Activated CD4-positive, alpha-beta T cell treated with anti-CD3 and anti-CD28 coated beads, Interleukin-2, amount 10 ng/mL, durations not matched to agents 24 days and 14 days (primary cell): ENCODE data around the gene TAC3. TPM values are rescaled to one million over a fixed set of nuclear protein-coding genes. Genes with fewer than 3 reads are reported as not detected.
A peak's percentile ranks its signal among the peaks of the same experiment; 100 is the strongest.
"Not testable (repeated sequence)": the region's sequence is repeated elsewhere in the genome, so short reads cannot be mapped to it uniquely, and the experiment has no call there.

ENCODE experiments used
- DNase-seq: peaks from one replicate; pipeline ENCODE4 v3.0.0; 2022
- H3K27ac Mint-ChIP-seq: one replicate; pipeline ENCODE4 v1.8.0; 2022; ENCODE audit warnings: mild to moderate bottlenecking, mixed read lengths
- H3K27me3 Mint-ChIP-seq: one replicate; pipeline ENCODE4 v1.8.0; 2022; ENCODE audit warnings: mixed read lengths
- H3K36me3 Mint-ChIP-seq: one replicate; pipeline ENCODE4 v1.8.0; 2022; ENCODE audit warnings: low read depth, mild to moderate bottlenecking, mixed read lengths
- H3K4me1 Mint-ChIP-seq: one replicate; pipeline ENCODE4 v1.8.0; 2021; ENCODE audit warnings: mixed read lengths
- H3K4me3 Mint-ChIP-seq: one replicate; pipeline ENCODE4 v1.8.0; 2022; ENCODE audit warnings: mild to moderate bottlenecking, moderate library complexity, mixed read lengths
- H3K9me3 Mint-ChIP-seq: one replicate; pipeline ENCODE4 v1.8.0; 2021; ENCODE audit warnings: mixed read lengths
- intact Hi-C: fragments of 100-400 bp; cut with micrococcal nuclease; formaldehyde crosslinking; loops from one replicate; pipeline ENCODE4 v1.15.1; 2023
- total RNA-seq: library from RNA; stranded (reverse); gene quantifications from 2 replicates; pipeline ENCODE4 v1.2.3, GENCODE V29; 2022

TAC3 gene
- 0.57 TPM in 1 of 2 replicates, not detected in the other for total RNA-seq

DNA sequence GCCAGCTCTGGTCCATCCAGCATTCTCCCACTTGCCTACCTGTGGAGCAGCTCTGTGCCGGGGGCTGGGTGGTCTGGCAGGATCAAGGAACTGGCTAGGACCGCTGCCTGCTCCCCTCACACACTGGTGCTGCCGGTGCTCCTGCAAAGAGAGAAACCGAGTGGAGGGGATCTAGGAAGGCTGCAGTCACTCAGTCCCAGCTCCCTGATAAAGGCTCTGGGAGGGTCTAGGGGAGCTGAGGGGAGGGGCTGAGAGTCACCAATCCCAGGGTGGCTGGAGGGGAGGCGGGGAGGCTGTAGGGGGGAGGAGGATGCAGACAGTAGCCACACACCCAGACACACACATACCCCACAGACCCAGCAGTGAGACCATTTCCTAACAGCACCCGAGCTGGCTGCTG lies at the start of gene TAC3:
Gene TAC3 (minus strand): TSS at position 182 of the 400 bp plus-strand sequence. CDS start 732 bp downstream, outside the sequence.
- Mint-ChIP-seq H3K9me3 (no peaks in the 10 kb centered on the region), H3K36me3 (no peaks in the 10 kb centered on the region), H3K4me3 (no peak within 1 kb of the TSS), H3K27me3 (peaks cover 17% of the 10 kb centered on the region), H3K27ac (no peak within 1 kb of the TSS), H3K4me1 (peaks cover 16% of the 10 kb centered on the region)
- intact Hi-C loops = no loop called here
- DNase-seq = no peak

GRCh38 chr12:57063991-57064685 lies 47.8 kb upstream of the TAC3 start:
- Mint-ChIP-seq H3K27me3 (no peaks in the 10 kb centered on the region), H3K4me1 (peaks cover 35% of the 10 kb centered on the region), H3K27ac (peak overlapping the region; percentile 96), H3K9me3 (peaks cover 6% of the 10 kb centered on the region), H3K36me3 (peaks cover 66% of the 10 kb centered on the region), H3K4me3 (peak overlapping the region; percentile 85)
- DNase-seq = peak; percentile 89
- intact Hi-C loops = loop anchor here (1.0 to 10.0 kb wide), 6 partner anchors 14 to 681 kb away; partner anchors contain the start of genes NEMP1 and TSPAN31

GRCh38 chr12:57058454-57058853 lies 42.1 kb upstream of the TAC3 start:
- Mint-ChIP-seq H3K4me1 (peaks cover 14% of the 10 kb centered on the region), H3K4me3 (no peak overlapping the region), H3K27ac (no peak overlapping the region), H3K27me3 (no peaks in the 10 kb centered on the region), H3K9me3 (peaks cover 4% of the 10 kb centered on the region), H3K36me3 (peaks cover 72% of the 10 kb centered on the region)
- intact Hi-C loops = no loop called here
- DNase-seq = no peak

GRCh38 chr12:57057067-57057751 lies 40.9 kb upstream of the TAC3 start:
- peaks cover 4% of the 10 kb centered on the region for H3K9me3 Mint-ChIP-seq
- no peak overlapping the region for H3K4me3 Mint-ChIP-seq
- DNase-seq = no peak
- peak overlapping the region; percentile 68 for H3K27ac Mint-ChIP-seq
- H3K36me3 Mint-ChIP-seq = peaks cover 71% of the 10 kb centered on the region
- peaks cover 10% of the 10 kb centered on the region for H3K4me1 Mint-ChIP-seq
- intact Hi-C loops = no loop called here
- no peaks in the 10 kb centered on the region for H3K27me3 Mint-ChIP-seq

DNA sequence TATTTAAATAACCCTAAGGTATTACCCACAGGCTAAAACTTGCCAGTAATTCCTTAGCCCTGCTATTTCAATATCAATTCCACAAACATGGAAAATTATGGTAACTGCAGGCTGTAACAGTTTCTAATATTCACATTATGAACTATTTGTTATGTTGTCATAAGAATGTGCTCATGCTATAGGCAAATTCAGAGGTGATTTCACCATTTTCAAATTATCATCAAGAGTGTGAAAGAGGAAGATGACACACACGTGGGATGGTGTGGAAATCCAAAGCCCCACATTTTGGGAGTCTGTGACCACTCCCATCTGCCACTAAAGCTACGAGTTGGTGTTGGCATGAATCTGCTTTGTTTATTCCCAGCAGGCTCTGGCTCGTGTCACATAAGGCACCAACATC lies 39.5 kb upstream of the TAC3 start:
- peaks cover 11% of the 10 kb centered on the region for H3K4me1 Mint-ChIP-seq
- intact Hi-C loops = no loop called here
- H3K4me3 Mint-ChIP-seq = no peak overlapping the region
- H3K36me3 Mint-ChIP-seq = peaks cover 63% of the 10 kb centered on the region
- H3K27ac Mint-ChIP-seq = no peak overlapping the region
- peaks cover 4% of the 10 kb centered on the region for H3K9me3 Mint-ChIP-seq
- DNase-seq = no peak
- H3K27me3 Mint-ChIP-seq = no peaks in the 10 kb centered on the region

GRCh38 chr12:57053901-57054300 lies 37.6 kb upstream of the TAC3 start:
- H3K27ac Mint-ChIP-seq, intact Hi-C loops, H3K27me3 Mint-ChIP-seq, H3K4me3 Mint-ChIP-seq, DNase-seq, H3K4me1 Mint-ChIP-seq, H3K9me3 Mint-ChIP-seq: not testable (repeated sequence)
- peaks cover 50% of the 10 kb centered on the region for H3K36me3 Mint-ChIP-seq

DNA sequence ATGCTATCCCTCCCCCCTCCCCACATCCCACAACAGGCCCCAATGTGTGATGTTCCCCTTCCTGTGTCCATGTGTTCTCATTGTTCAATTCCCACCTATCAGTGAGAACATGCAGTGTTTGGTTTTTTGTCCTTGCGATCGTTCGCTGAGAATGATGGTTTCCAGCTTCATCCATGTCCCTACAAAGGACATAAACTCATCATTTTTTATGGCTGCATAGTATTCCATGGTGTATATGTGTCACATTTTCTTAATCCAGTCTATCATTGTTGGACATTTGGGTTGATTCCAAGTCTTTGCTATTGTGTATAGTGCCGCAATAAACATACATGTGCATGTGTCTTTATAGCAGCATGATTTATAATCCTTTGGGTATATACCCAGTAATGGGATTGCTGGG lies 36.8 kb upstream of the TAC3 start:
- peaks cover 11% of the 10 kb centered on the region for H3K4me1 Mint-ChIP-seq
- peaks cover 42% of the 10 kb centered on the region for H3K36me3 Mint-ChIP-seq
- not testable (repeated sequence) for DNase-seq

GRCh38 chr12:57051011-57051410 lies 34.7 kb upstream of the TAC3 start:
- Mint-ChIP-seq H3K4me1 (peaks cover 29% of the 10 kb centered on the region), H3K27me3 (no peaks in the 10 kb centered on the region), H3K36me3 (peaks cover 25% of the 10 kb centered on the region), H3K9me3 (peaks cover 4% of the 10 kb centered on the region), H3K4me3 (no peak overlapping the region), H3K27ac (no peak overlapping the region)
- DNase-seq = no peak
- intact Hi-C loops = no loop called here

More for the DNA sequence above, 36.8 kb upstream of the TAC3 start:
- H3K4me3 Mint-ChIP-seq, H3K27me3 Mint-ChIP-seq, H3K9me3 Mint-ChIP-seq, H3K27ac Mint-ChIP-seq, intact Hi-C loops: not testable (repeated sequence)

- Mint-ChIP-seq H3K27ac (no peak within 1 kb of the TSS), H3K27me3 (no peaks in the 10 kb centered on the region), H3K9me3 (peaks cover 4% of the 10 kb centered on the region), H3K4me3 (no peak within 1 kb of the TSS), H3K36me3 (peaks cover 17% of the 10 kb centered on the region), H3K4me1 (peaks cover 34% of the 10 kb centered on the region)
- intact Hi-C loops = loop anchor here (5.0 kb wide), 1 partner anchor 38 kb away; no protein-coding TSS in a partner anchor
- no peak for DNase-seq
Observed at GRCh38 chr12:57049890-57050289, 33.6 kb upstream of the TAC3 start, which contains the start of gene MYO1A. TSS of gene MYO1A (minus strand) at chr12:57050129. CDS start at chr12:57048323, 1,806 bp downstream.

- intact Hi-C loops = loop anchor here (5.0 kb wide), 1 partner anchor 37 kb away; no protein-coding TSS in a partner anchor
Observed at GRCh38 chr12:57049119-57049446, 32.8 kb upstream of the TAC3 start.

GRCh38 chr12:57048423-57049118 lies 32.2 kb upstream of the TAC3 start:
- peaks cover 34% of the 10 kb centered on the region for H3K4me1 Mint-ChIP-seq
- no peak overlapping the region for H3K27ac Mint-ChIP-seq

More at GRCh38 chr12:57049119-57049446, 32.8 kb upstream of the TAC3 start:
- peaks cover 14% of the 10 kb centered on the region for H3K36me3 Mint-ChIP-seq
- H3K4me3 Mint-ChIP-seq = no peak overlapping the region
- H3K9me3 Mint-ChIP-seq = peaks cover 3% of the 10 kb centered on the region
- H3K27ac Mint-ChIP-seq = no peak overlapping the region
- H3K27me3 Mint-ChIP-seq = no peaks in the 10 kb centered on the region
- H3K4me1 Mint-ChIP-seq = peaks cover 34% of the 10 kb centered on the region
- DNase-seq = no peak

GRCh38 chr12:57047981-57048380 lies 31.7 kb upstream of the TAC3 start:
- H3K4me3 Mint-ChIP-seq = no peak overlapping the region
- intact Hi-C loops = loop anchor here (2.0 to 5.0 kb wide), 2 partner anchors 17 to 36 kb away; no protein-coding TSS in a partner anchor

More at GRCh38 chr12:57048423-57049118, 32.2 kb upstream of the TAC3 start:
- no peak for DNase-seq
- Mint-ChIP-seq H3K36me3 (peaks cover 9% of the 10 kb centered on the region), H3K4me3 (peak overlapping the region; percentile 11), H3K9me3 (no peaks in the 10 kb centered on the region), H3K27me3 (no peaks in the 10 kb centered on the region)
- intact Hi-C loops = loop anchor here (5.0 kb wide), 1 partner anchor 36 kb away; no protein-coding TSS in a partner anchor

GRCh38 chr12:57046947-57047890 lies 30.9 kb upstream of the TAC3 start:
- no peaks in the 10 kb centered on the region for H3K27me3 Mint-ChIP-seq
- peaks cover 34% of the 10 kb centered on the region for H3K4me1 Mint-ChIP-seq
- H3K36me3 Mint-ChIP-seq = no peaks in the 10 kb centered on the region
- no peaks in the 10 kb centered on the region for H3K9me3 Mint-ChIP-seq
- H3K4me3 Mint-ChIP-seq = peak overlapping the region; percentile 65
- DNase-seq = peak; percentile 85
- intact Hi-C loops = loop anchor here (2.0 to 5.0 kb wide), 2 partner anchors 16 to 35 kb away; no protein-coding TSS in a partner anchor
- peak overlapping the region; percentile 87 for H3K27ac Mint-ChIP-seq

More at GRCh38 chr12:57047981-57048380, 31.7 kb upstream of the TAC3 start:
- Mint-ChIP-seq H3K9me3 (no peaks in the 10 kb centered on the region), H3K36me3 (peaks cover 3% of the 10 kb centered on the region), H3K27me3 (no peaks in the 10 kb centered on the region), H3K4me1 (peaks cover 34% of the 10 kb centered on the region), H3K27ac (peak overlapping the region; percentile 87)
- no peak for DNase-seq
